ELF-1 (cell line): ENCODE measurements around the gene PANX1.

Source experiments
- DNase-seq: peaks from one replicate; pipeline ENCODE4 v3.0.0-alpha.2; 2016; ENCODE audit warnings: low read depth, low spot score

PANX1 gene

DNA sequence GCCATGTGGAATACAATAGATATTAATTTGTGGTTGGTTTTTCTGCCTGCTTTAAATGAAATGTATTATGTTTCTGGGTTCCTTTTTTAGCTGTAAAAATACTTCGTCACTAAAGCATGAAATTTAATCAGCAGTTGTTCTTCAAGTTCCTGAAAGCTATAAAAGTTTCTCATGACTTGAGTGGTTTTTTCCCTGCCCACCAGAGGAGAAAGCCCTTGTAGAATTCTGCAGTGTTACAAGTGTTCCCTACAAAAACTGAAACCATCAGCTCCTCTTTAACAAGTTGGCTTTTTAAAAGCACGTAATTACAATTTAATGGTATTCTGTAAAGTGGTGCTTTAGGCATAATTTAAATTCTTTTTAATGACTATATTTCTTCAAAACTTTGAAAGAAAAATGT, 56.2 kb downstream of the PANX1 start:
- no peak for DNase-seq

DNA sequence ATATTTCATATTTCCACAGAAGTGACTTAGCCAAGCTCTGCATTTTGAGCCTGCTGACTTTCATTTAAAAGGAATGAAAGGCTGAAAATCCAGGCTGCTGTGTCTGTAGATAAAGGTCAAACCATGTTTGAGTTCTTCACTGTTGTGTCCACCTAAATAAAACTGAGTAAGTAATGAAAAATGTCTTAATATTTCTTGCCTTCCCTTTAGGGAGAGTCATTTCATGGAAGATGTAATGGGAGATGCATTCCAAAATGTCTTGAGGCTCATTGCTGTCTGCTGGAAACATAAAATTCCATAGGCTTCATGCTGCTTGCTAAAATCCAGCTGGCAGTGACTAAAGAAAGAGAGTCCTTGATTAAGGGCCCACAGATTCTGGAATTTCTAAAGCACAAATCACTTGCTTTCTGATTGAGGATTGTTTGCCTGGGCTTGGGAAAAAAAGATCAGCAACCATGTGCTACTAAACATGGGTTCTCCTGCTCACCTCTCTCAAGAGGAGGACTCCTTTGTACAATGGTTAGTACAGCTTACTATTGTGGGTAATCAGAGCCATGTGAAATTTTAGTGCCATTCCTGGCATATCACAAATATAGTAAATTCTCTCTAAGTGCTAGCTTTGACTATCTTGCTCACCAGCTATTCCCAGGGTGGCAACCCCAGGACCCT, 56.9 kb downstream of the PANX1 start:
- DNase-seq = no peak

DNA sequence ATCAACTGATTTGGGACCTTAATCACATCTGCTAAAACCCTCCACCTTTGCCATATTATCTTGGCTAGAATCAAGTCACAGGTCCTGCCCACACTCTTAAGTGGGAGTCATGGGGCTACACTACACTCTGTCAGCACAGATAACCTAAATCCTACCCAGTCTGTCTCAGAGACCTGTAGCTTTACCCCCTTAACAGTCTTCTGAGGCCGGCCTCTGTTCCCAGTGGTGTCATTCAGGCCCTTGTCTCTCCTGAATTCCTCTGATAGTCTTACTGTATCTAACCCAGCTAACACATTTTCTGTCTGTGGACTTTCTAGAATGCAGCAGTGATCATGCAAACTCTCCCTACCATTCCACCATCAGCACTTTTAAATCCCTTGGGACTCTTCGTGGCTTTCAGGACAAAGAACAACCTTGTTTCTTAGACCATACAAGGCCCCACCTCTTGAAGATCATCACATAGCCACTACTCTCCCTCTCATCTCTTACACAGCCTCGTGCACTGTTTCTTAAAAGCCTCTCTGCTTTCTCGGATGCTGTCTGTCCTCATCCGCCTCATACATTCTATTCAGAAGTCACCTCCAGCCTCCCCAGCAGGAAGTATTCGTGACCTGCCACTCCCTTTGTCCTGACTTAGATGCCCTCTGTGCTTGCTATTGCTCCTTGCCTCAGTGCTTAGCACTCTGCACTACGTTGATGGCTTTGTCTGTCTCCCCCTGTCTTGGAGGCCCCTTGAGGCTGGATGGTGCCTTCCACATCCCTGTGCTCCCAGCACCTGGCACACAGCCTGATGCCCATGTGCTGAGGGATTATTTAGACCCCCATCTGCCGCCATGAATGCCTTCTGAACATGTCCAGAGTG, 57.9 kb downstream of the PANX1 start:
- DNase-seq = no peak

DNA sequence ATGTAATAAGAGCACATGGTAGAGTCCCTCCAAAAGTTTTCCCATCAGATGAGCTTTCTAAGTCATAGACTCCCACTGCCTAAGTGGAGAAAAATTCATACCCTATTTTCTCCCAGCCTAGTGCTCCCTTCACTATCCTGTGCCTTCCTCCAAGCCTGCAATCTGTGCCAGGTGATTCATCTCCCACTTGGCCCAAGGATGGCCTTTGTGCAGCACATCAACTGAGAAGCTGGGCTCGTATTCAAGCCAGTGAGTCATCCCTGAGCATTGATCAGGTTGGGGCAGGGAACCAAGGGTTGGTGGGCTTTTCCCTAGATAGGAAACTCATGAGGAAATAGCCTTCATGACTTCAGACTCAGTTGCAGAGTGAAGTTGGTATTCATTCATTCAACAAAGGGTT, 64.6 kb downstream of the PANX1 start:
- no peak for DNase-seq

DNA sequence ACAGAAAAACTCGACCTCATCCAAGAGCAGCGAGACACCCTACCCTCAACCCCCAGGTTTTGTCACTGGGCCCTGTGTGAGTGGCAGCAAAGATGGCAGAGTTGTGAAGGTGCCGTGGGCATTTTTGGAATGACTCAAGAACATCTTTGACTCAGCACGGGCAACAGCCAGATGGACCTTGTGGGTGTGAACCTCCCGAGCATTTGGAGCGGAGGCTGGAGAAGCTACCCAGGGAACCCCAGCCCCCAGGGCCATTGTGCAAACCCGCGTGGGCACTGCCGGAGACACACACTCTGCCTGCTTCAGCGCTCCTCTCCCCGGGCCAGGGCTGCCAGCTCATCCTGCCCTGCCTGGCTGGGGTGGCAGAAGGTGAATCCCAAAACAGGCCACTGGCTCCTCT, 66.1 kb downstream of the PANX1 start:
- DNase-seq = no peak

DNA sequence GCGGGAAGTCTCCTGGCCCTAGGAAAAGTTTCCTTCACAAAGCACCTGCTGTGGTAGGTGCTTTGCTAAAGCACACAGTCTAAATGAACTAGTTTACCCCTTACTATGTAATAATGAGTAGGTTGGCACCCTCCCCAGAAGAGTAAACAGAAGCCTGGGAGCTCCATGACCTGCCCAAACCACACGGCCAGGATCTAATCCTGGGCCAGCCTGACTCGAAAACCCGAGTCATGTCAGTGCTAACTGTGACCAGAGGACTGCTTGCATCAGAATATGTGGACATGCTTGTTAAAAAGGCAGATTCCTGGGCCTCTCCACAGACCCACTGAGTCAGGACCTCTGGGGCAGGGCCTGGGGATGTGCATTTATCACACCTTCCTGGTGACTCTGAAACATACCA, 67.7 kb downstream of the PANX1 start:
- DNase-seq = no peak

DNA sequence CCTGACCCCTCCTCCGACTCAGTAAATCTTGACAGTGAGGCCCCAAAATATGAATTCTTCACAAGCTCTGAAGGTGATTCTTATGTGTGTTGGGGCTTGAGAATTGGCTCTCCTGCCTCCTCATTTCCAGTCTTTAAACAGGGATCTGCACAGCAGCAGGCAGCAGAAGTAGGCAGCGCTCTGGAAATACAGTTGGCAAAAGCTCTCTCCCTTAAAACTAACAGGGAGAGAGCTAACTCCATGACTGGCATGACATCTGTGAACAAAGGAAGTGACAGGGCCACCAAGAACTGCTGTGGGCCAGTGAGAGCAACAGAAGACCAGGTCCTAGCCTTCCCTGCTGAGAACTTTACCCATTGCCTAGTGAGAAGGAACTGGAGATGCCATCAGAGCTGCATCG, 70.1 kb downstream of the PANX1 start:
- DNase-seq = no peak

DNA sequence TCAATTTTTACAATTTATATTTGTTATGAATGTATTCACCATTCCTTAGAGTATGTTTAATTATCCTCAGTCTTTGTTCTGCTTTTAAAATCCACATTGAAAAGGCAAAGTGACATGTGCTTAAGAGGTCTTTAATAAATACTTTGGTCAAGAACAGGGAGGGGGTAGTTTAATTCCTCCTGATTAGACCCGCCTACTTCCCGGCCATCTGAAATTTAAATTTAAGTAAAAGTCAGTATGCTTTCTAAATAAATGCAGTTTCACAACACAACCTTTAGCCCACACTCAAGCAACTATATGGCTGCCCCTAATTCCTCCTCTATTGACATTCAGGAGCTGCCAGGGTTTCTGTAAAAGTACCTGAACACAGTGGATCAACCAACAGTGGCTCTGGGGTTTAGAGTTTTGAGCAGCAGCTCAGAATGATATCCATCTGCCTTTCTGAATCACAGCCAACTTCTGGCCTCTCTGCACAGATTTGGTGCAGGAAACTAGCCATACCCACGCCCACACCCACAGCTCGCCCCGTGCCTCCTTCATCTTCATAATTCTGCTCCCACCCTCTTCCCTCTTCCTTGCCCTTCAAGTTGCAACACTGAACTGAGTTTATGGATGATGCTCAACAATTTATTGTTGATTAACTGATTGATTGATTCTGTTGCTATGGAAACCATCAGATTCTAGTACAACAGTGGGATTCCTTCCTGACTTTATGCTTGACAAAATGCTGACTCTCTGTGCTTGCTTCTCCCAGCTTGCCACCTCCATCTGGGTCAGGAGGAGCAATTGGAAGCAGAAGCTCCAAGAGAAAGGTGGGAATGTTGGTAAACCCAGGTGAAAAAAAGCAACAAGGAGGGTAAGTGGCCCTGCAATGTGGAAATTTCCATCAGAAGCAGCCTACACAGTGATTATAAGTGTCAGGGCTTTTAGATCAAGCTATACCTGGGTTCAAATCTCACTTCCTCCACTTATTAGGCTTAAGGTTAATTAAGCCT, 70.8 kb downstream of the PANX1 start:
- DNase-seq = no peak

DNA sequence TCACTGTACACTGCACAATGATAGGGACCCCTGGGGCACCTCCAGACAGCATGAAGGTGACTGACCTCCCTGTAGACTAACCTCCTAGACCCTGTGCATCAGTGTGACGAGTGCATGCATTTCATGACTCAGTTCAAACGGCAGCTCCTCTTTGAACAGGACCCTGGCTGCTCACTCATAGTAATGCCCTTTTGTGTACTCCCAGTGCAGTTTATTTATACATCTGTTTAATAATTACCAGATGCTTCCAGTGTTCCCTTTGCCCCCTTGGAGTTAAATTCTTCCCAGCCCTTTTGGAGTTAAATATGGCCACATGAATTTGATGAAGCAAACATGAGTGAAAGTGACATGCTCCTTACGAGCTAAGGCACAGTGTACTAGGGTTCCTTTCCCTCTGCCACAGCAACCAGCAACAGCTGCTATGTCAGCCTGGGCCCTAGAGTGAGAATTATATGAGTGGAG, 72.4 kb downstream of the PANX1 start:
- no peak for DNase-seq

DNA sequence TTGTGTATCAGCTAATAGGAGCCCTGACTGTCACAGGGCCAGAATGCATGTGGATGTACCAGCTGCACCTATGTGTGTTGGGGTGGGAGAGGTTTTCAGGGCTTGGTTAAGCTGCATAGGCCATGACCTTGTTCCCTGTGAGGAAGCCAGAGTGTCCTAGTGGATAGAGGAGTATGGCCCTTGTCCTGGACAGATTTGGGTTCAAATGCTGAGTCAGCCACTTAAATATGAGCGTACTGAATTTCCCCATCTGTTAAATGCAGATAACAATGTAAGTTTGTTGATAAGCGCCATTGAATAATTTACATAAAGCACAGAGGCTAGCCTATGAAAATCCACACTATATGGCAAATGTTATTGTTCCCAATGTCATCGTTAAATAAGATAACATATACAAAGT, 74.4 kb downstream of the PANX1 start:
- DNase-seq = no peak

DNA sequence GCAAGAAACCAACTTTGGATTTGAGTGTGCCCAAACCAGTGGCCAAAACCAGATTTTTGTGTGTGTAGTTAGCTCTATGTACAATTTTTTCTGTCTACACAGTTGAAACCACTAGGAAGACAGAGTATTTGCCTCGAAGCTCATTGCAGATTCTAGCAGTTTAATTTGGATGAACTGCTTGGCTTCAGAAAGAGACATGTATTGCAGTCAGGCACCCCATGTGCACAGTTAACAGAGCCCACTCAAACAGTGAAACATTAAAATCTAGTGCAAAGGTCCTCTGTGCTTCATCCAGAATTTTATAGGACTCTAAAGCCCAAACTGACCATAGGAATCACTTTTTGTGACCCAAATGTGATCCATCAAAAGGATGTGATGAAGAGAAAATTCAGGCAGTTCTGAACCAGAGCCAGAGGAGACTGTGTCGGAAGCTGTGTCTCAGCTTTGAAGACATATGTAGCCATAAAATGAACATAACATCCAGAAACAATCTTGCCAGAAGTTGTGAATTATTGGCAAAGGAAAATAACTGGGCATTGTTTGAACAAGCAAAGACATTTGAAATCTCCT, 82.7 kb downstream of the PANX1 start:
- no peak for DNase-seq

DNA sequence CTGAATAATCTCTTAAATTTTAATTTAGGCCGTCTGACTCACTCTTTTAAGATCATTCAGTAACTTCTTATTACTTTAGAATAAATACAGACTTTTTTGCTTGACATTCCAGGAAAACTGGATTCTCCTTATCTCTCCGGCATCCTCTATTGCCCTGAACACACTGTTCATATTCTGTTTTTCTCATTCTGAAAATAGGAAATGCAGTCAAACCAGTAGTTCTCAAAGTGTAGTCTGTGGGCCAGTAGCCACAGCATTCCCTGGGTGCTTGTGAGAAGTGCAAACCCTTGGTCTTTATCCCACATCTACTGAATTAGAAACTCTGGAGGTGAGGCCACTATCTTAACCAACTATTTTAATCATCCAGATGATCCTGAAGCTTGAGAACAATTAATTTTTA, 84.3 kb downstream of the PANX1 start:
- DNase-seq = no peak

DNA sequence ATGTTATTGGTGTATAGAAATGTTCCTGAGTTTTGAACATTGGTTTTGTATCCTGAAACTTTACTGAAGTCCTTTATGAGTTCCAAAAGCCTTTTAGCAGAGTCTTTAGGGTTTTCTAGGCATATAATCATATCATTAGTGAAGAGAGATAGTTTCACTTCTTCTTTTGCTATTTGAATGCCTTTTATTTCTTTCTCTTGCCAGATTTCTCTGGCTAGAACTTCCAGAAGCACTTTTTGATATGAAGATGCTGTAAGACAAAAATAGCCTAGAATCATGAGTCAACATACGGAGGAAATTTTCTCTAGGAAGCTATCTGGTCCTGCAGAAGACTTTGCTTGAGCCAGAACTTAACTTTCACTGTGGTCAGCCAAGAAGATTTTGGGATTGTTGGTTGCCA, 89.1 kb downstream of the PANX1 start:
- DNase-seq = no peak

DNA sequence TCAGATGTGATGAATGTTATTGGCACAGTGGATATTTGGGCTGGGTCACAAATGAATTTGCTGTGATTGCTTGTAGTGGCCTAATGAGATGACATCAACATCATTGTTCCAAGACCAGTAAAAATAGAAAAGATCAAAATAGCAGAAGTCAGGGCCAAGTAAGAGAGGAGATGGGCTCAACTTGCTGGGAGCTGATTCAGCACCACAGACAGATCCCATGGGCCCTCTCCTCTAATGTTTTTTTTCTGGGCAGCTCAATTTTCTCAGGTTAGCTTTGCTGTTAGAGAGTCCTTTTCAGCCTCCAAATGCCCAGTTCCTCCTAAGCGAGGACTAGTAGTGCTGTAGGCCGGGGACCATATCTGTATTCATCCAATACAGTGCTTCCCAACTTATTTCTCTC, 89.7 kb downstream of the PANX1 start:
- no peak for DNase-seq

DNA sequence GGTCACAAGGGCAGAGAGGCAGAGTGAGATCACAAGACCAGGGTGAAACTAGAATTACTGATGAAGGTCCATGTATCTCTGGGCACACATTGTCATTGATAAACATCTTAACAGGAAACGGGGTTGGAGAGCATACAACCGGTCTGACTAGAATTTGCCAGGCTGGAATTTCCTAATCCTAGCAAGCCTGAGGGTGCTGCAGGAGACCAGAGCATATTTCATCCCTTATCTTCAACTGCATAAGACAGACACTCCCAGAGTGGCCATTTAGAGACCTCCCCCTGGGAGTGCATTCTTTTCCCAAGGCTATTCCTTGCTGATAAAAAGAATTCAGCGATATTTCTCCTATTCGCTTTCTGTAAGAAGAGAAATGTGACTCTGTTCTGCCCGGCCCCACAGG, 91.1 kb downstream of the PANX1 start:
- peak; percentile 20 for DNase-seq

DNA sequence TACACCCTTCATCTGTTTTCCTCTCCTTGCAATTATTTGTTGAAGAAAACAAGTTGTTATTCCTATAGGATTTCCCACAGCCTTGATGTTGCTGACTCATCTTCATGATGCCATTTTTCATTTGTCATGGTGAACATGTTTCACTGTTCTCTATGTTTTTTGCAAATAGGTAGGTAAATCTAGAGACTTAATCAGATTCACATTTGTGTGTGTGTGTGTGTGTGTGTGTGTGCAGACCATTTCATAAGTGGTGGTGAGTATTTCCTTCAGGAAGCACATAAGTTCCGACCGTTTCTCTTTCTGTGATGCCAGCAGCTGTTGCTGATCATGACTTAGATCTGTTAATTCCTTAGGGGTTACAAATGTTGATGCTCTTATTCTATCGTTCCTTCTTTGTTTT, 95.4 kb downstream of the PANX1 start:
- no peak for DNase-seq
